Adipocyte (in vitro differentiated cells): ENCODE results near the gene EDN3.

Source experiments
- DNase-seq: peaks from one replicate; pipeline ENCODE4 v3.0.0-alpha.2; 2015; ENCODE audit warnings: low read depth
- H3K27me3 ChIP-seq: replicated peaks from 2 replicates; pipeline ENCODE4 v1.7.0; 2013; ENCODE audit warnings: mild to moderate bottlenecking, low read length, moderate library complexity; ENCODE audit not compliant: control insufficient read depth, insufficient read depth
- H3K36me3 ChIP-seq: 2 replicates; pipeline ENCODE4 v1.7.0; 2013; ENCODE audit warnings: low read length, mild to moderate bottlenecking, moderate library complexity; ENCODE audit not compliant: control insufficient read depth, insufficient read depth, severe bottlenecking
- H3K4me1 ChIP-seq: 2 replicates; pipeline ENCODE4 v1.7.0; 2013; ENCODE audit warnings: mild to moderate bottlenecking, low read length, moderate library complexity; ENCODE audit not compliant: control insufficient read depth, insufficient read depth
- H3K4me3 ChIP-seq: 2 replicates; pipeline ENCODE4 v1.7.0; 2013; ENCODE audit warnings: mild to moderate bottlenecking, low read length, moderate library complexity
- H3K9ac ChIP-seq: 2 replicates; pipeline ENCODE4 v1.7.0; 2013; ENCODE audit warnings: mild to moderate bottlenecking, low read length, moderate library complexity
- H3K9me3 ChIP-seq: 2 replicates; pipeline ENCODE4 v1.7.0; 2013; ENCODE audit warnings: mild to moderate bottlenecking, low read length, moderate library complexity; ENCODE audit not compliant: control insufficient read depth

The EDN3 gene

DNA sequence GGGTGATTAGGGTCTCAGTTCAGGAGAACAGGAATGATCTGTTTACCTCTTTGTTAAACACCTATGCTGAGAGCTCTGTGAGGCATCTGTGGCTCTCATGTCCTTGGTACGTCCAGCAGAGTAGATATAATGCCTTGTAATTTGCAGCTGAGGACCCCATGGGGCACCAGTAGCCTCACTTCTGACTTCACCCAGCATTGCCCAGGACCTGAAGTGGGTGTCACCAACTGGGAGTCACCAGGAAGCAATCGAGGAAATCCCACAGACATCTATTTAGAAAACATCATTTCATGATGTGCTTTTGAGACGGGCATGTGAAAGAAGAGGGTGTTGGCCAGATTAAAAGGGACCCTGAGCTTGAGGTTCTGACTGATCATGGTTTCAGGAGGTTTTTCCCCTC is 8.8 kb downstream of the EDN3 start:
- peaks cover 19% of the 10 kb centered on the region for H3K27me3 ChIP-seq
- no peak overlapping the region for H3K9ac ChIP-seq
- H3K9me3 ChIP-seq, result peaks cover 6% of the 10 kb centered on the region
- no peak for DNase-seq
- H3K36me3 ChIP-seq, result no peaks in the 10 kb centered on the region
- no peak overlapping the region for H3K4me3 ChIP-seq
- H3K4me1 ChIP-seq, result no peaks in the 10 kb centered on the region

DNA sequence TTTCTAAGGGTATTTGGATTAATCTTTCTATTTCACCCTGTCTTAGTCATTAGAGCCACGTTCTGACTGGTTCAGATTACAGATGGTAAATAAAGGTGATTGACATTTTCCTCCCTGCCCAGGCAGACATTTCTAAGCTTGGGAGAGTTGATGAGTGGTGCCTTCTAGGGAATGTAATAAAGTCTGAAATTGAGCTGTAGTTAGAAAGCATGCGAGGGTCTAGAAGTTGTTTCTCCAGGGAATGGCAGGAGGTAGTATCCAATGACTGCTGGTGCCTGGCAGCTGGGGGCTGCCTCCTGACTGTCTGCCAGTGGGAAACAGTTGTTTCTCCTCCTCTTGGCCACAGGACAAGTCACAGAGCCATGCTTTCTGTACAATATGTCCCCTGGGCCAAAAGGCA is 14.6 kb downstream of the EDN3 start:
- no peaks in the 10 kb centered on the region for H3K36me3 ChIP-seq
- DNase-seq, result no peak
- H3K4me1 ChIP-seq, result no peaks in the 10 kb centered on the region
- no peak overlapping the region for H3K4me3 ChIP-seq
- peaks cover 6% of the 10 kb centered on the region for H3K9me3 ChIP-seq
- H3K9ac ChIP-seq, result no peak overlapping the region
- peaks cover 7% of the 10 kb centered on the region for H3K27me3 ChIP-seq

DNA sequence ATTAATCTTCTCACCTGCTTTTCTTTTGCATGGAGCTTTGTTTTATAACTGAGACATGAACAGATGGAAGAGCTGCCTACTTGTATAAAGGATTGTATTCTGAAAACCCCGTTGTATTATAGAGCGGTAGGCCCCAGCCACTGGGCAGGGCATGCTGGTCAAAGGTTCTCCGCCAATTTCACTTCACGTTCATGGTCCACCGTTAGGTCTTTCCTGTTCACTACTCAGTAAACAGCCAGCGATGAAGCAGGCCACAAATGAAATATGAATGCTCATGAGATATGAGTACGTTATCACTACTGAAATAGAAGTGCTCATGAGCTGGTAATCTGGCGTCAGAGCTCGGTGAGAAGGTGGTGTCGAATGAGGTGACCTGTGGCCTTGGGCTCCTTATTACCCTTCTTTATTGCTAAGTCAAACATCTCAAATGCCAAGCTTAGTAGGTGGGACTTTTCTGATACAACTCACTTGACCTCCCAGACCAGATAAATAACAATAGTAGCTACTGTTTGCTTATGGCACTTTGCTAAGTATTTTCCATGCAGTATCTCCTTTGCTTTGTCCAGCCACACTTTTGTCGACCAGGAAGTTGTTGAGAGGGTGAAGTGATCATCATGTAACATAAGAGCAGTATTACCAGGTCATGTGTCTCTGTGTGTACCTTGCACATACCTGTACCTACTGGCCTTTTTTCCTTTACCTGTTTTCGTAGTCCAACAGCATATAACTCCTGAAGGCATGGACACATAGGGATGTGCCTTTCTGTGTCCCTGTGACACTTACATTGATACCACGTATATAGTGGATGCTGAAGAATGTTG is 16.7 kb downstream of the EDN3 start:
- Histone ChIP-seq H3K9me3 (peaks cover 6% of the 10 kb centered on the region), H3K4me1 (no peaks in the 10 kb centered on the region), H3K27me3 (peaks cover 7% of the 10 kb centered on the region), H3K9ac (no peak overlapping the region), H3K4me3 (no peak overlapping the region), H3K36me3 (no peaks in the 10 kb centered on the region)
- no peak for DNase-seq

DNA sequence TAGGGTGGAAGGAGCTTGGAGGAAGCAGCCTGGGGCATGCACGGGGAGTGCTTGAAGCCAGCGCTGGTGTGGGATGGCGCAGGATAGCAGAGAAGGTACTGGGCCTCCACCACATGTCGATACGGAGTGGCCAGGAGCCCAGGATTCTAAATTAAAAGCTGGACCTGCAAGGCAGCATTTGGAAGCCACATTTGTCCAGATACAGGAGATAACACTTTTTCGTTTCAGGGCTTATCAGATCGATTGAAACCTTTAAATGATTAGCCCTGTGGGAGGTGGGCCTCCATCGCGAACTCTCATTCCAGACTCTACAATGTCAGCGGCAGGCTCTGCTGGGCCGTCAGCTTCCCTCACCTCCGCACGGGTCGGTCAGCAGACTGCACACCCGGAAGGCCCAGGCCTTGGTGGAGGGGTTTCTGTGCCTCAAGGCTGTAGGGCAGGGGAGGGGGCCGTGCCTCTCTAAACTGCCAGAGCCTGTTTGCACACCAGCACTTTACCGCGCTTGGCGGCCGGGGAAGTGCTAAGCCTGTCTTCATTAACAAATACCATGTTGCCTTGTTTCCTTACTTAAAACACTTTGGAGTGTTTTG is 17.9 kb downstream of the EDN3 start:
- no peak for DNase-seq
- Histone ChIP-seq H3K4me1 (no peaks in the 10 kb centered on the region), H3K9me3 (peaks cover 6% of the 10 kb centered on the region), H3K4me3 (no peak overlapping the region), H3K27me3 (peaks cover 7% of the 10 kb centered on the region), H3K9ac (no peak overlapping the region), H3K36me3 (no peaks in the 10 kb centered on the region)

DNA sequence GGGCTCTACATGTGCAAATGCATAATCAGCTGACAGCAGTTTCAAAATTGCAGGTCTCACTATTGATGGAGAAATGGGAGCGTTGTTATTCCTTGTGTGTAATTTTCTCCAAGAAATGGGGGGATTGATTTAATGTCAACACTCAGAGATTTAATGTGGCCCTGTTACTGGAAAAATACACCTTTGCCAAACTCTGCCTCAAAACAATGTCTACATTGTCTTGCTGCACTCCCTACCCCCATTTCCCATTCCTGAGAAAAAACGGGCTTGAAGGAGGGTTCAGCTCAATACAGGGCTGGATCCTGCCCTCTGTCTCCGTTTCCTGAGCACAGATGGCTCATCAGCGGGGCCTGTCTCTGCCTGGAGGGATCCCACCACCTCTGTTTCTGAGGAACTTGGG is 18.4 kb downstream of the EDN3 start:
- Histone ChIP-seq H3K27me3 (peaks cover 9% of the 10 kb centered on the region), H3K9ac (no peak overlapping the region), H3K4me3 (no peak overlapping the region), H3K9me3 (peaks cover 4% of the 10 kb centered on the region), H3K4me1 (no peaks in the 10 kb centered on the region), H3K36me3 (no peaks in the 10 kb centered on the region)
- DNase-seq, result no peak

DNA sequence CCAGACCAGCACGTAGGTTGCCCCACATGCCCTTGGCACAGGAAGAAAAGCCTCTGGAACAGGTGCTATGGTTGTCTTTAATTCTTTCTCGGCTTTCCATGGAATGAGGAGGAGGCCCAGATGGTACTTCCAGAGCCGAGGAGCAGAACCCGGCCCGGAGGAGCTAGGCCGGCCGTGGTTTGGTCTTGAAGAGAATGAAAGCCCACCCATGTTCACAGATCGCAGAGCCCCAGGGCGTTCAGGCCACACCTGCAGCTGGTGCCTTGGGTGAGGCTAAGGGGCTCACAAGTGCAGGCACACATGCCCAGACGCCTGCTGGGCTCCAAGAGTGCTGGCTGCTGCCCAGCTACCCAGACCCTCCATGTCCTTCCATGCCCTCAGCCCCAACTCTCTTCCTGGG is 20.0 kb downstream of the EDN3 start:
- no peak for DNase-seq
- H3K9ac ChIP-seq, result no peak overlapping the region
- no peaks in the 10 kb centered on the region for H3K4me1 ChIP-seq
- H3K4me3 ChIP-seq, result no peak overlapping the region
- no peaks in the 10 kb centered on the region for H3K36me3 ChIP-seq
- H3K9me3 ChIP-seq, result no peaks in the 10 kb centered on the region
- H3K27me3 ChIP-seq, result peaks cover 5% of the 10 kb centered on the region

DNA sequence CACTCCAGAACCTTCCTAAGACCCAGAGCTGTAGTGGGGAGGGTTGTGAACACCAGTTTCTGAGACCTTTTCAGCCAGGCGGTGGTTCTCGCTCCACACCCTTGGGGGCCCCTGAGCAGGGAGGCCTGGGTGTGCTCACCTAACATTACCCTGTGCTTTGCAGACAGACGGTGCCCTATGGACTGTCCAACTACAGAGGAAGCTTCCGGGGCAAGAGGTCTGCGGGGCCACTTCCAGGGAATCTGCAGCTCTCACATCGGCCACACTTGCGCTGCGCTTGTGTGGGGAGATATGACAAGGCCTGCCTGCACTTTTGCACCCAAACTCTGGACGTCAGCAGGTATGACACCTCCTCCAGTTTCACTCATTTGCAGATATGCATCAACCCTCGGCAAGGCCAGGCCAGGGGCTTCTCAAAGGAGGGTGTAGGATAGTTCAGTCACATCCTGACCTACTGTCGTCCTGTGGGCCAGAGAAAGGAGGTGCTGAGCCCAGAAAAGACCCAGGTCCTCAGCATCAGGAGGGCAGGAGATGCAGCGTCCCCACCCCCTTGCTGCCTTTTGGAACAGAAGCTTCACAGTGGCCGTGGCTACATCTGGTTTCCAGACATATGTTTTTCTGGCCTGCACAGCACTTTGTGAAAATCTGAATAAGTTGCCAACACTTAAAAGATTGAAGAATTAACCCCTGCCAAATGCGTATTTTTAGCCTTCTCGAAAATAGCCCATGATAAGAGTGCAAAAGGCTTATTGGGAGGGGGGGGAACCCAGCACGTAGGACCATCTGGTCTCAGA is 20.6 kb downstream of the EDN3 start:
- H3K4me3 ChIP-seq, result no peak overlapping the region
- H3K9ac ChIP-seq, result no peak overlapping the region
- no peaks in the 10 kb centered on the region for H3K9me3 ChIP-seq
- H3K4me1 ChIP-seq, result no peaks in the 10 kb centered on the region
- H3K36me3 ChIP-seq, result no peaks in the 10 kb centered on the region
- DNase-seq, result no peak
- H3K27me3 ChIP-seq, result peaks cover 5% of the 10 kb centered on the region

DNA sequence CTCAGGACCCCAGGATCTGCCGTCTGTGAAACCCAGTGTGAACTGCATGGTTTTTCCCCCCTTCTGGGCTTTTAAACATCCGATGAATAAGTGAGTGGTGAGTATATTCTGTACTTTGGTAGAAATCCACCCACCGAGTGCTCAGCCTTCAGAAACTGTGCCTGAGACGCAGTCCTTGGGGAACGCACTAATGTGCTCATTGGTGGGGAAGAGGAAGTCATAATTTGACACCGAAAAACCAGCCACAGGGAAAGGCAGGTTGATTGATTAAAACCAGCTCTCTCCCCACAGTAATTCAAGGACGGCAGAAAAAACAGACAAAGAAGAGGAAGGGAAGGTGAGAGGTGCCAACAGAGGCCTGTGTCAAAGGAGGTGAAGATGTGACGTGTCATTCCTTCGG is 21.7 kb downstream of the EDN3 start:
- Histone ChIP-seq H3K4me1 (no peaks in the 10 kb centered on the region), H3K36me3 (no peaks in the 10 kb centered on the region), H3K9me3 (no peaks in the 10 kb centered on the region), H3K27me3 (peaks cover 5% of the 10 kb centered on the region), H3K9ac (no peak overlapping the region), H3K4me3 (no peak overlapping the region)
- no peak for DNase-seq

DNA sequence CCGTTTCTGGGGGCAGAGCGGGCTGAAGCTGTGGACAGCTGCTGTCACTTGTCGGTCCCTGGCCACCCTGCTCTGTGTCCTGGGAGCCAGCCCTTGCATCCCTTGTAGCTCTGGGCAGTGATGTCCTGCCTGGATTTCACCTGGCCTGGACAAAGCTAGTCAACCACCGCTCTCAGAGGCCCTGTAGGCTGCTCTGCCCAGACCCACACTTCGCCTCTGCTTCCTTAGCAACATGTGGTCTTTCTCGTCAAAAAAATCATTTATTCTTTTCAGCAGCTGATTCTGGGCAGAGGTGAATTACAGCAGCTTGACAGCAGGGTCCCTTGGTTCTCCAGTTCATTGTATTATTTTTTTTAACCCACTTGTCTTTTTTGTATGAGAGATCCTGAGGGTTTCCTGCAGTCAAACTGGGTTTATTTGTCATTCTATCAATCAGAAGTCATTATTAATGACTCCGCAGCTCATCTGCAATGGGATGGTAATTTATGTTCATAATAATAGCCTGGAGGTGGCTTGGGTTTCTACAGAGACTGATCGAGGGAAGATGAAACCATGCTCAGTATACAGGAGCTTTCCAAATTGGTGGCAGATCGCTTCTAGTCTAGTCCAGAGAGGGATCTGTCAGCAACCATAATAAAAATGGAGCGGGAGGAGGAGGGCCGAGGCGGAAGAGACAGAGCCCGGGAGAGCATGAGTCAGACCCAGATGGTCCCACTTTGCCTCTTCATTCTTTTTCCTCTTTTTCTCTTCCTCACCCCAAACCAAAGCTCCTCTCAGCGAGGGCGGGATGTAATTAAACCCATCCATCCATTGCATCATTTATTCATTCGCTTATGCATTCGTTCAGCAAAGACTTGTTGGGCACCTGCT is 22.4 kb downstream of the EDN3 start:
- H3K27me3 ChIP-seq, result peaks cover 8% of the 10 kb centered on the region
- H3K9me3 ChIP-seq, result no peaks in the 10 kb centered on the region
- no peak overlapping the region for H3K9ac ChIP-seq
- H3K4me3 ChIP-seq, result no peak overlapping the region
- H3K4me1 ChIP-seq, result no peaks in the 10 kb centered on the region
- DNase-seq, result peak; percentile 57
- no peaks in the 10 kb centered on the region for H3K36me3 ChIP-seq

DNA sequence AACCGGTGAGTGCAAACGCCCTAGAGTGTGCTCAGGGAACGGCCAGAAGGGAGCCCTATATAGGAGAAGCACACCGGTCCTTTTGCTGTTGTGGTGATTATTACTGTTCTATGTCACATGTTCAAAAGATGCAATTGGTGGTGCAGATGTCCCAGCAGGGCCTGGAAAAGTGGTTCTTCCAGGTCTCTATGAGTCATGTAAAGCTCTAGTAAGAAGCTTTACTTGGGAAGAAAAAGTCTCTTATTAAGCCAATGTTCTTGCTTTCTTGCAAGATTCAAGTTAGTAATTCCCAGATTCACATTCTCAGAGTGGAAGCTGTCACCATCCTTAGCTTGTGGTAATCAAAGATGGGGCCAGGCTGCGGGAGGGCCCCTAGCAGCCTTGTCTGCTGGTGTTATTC is 23.3 kb downstream of the EDN3 start:
- H3K4me3 ChIP-seq, result no peak overlapping the region
- no peak overlapping the region for H3K9ac ChIP-seq
- H3K9me3 ChIP-seq, result no peaks in the 10 kb centered on the region
- H3K27me3 ChIP-seq, result peaks cover 14% of the 10 kb centered on the region
- no peaks in the 10 kb centered on the region for H3K36me3 ChIP-seq
- DNase-seq, result peak; percentile 8
- no peaks in the 10 kb centered on the region for H3K4me1 ChIP-seq
